ENCODE data around the gene FBXL19.

GRCh38 chr16:30951750-30952149 is 28.4 kb downstream of the FBXL19 start:
- TF ChIP-seq CTCF (conservative IDR thresholded peaks at IDR 0.05) (no peak), ZFX (IDR thresholded peaks at IDR 0.05) (no peak)
